Testis (tissue), 2 donors: Measurements from ENCODE around the gene SLC25A30.

ENCODE experiments used
- CTCF ChIP-seq, 3 experiments: fragments of 450-650 bp in 2 of 3; fragments of 200-600 bp in 1 of 3; sonication (generic) in 1 of 3; IDR thresholded peaks; one replicate each; pipeline ENCODE4 v1.5.1; 2016 to 2019; ENCODE audit warnings: antibody characterized with exemption in 3 of 3, mild to moderate bottlenecking in 2 of 3, moderate library complexity in 1 of 3
- POLR2A ChIP-seq: fragments of 450-650 bp; IDR thresholded peaks from one replicate; pipeline ENCODE4 v1.6.1; 2017; ENCODE audit warnings: antibody characterized with exemption, mild to moderate bottlenecking, moderate library complexity

DNA sequence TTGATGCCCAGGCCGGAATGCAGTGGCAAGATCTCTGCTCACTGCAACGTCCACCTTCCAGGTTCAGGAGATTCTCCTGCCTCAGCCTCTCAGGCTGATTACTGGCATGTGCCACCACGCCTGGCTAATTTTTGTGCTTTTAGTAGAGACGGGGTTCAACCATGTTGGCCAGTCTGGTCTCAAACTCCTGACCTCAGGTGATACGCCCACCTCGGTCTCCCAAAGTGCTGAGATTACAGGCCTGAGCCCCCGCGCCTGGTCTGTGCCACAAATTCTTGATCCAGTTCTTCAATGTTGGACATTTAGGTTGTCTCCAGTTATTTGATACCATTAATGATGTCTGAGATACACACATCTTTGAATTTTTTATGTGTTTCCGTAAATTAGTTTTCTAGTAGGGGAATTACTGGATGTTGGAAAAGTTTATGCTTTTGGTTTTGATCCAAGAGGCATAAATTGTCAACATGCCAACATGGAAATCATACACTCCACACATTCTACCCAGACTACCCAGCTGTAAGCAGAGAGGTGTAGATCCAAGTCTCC is 46.0 kb upstream of the SLC25A30 start:
- no peak for TF ChIP-seq POLR2A
- peak in 2 of 3 experiments; percentile 11 to 68 for TF ChIP-seq CTCF (IDR thresholded peaks at IDR 0.05)
